Measurements from ENCODE around the gene FBXL7.

FBXL7 gene

GRCh38 chr5:15850939-15851341 is 351.0 kb downstream of the FBXL7 start:
- Histone ChIP-seq H3K4me3 (ENCODE audit: low read length) (no peak overlapping the region), H3K79me2 (ENCODE audit: low read length) (no peaks in the 10 kb centered on the region), H3K4me2 (ENCODE audit: low read length) (no peak overlapping the region), H3K27me3 (ENCODE audit: low read depth, low read length) (no peaks in the 10 kb centered on the region), H3K27ac (ENCODE audit: low read length) (no peak overlapping the region), H3K9me3 (ENCODE audit: insufficient read depth, low read length) (no peaks in the 10 kb centered on the region), H3K4me1 (ENCODE audit: low read length) (no peaks in the 10 kb centered on the region), H3K9ac (ENCODE audit: low read length) (no peak overlapping the region), H2AFZ (ENCODE audit: low read depth, low read length) (no peak overlapping the region), H4K20me1 (ENCODE audit: insufficient read depth, low read length) (no peaks in the 10 kb centered on the region), H3K36me3 (replicated peaks; ENCODE audit: low read depth, low read length) (no peaks in the 10 kb centered on the region)
- no peak for TF ChIP-seq EZH2phosphoT487 (IDR thresholded peaks at IDR 0.05; ENCODE audit: low read depth)
- no peak for TF ChIP-seq CTCF (IDR thresholded peaks at IDR 0.05; ENCODE audit: low read depth, low read length)

- no peak overlapping the region for H3K4me2 ChIP-seq (ENCODE audit: low read length)
- TF ChIP-seq CTCF (IDR thresholded peaks at IDR 0.05; ENCODE audit: low read depth, low read length) (no peak), EZH2phosphoT487 (IDR thresholded peaks at IDR 0.05; ENCODE audit: low read depth) (no peak)
These were observed 352.2 kb downstream of the FBXL7 start for GRCh38 chr5:15852217-15852616.

GRCh38 chr5:15852949-15853348 is 353.0 kb downstream of the FBXL7 start:
- Histone ChIP-seq H3K9ac (ENCODE audit: low read length) (no peak overlapping the region), H3K27me3 (ENCODE audit: low read depth, low read length) (no peaks in the 10 kb centered on the region), H3K79me2 (ENCODE audit: low read length) (no peaks in the 10 kb centered on the region), H3K4me3 (ENCODE audit: low read length) (no peak overlapping the region), H3K4me2 (ENCODE audit: low read length) (no peak overlapping the region), H3K27ac (ENCODE audit: low read length) (no peak overlapping the region), H2AFZ (ENCODE audit: low read depth, low read length) (no peak overlapping the region), H3K4me1 (ENCODE audit: low read length) (no peaks in the 10 kb centered on the region), H3K9me3 (ENCODE audit: insufficient read depth, low read length) (no peaks in the 10 kb centered on the region), H4K20me1 (ENCODE audit: insufficient read depth, low read length) (no peaks in the 10 kb centered on the region), H3K36me3 (replicated peaks; ENCODE audit: low read depth, low read length) (no peaks in the 10 kb centered on the region)
- no peak for TF ChIP-seq EZH2phosphoT487 (IDR thresholded peaks at IDR 0.05; ENCODE audit: low read depth)
- TF ChIP-seq CTCF (IDR thresholded peaks at IDR 0.05; ENCODE audit: low read depth, low read length) = no peak

More at GRCh38 chr5:15852217-15852616, 352.2 kb downstream of the FBXL7 start:
- no peaks in the 10 kb centered on the region for H3K4me1 ChIP-seq (ENCODE audit: low read length)
- no peaks in the 10 kb centered on the region for H3K9me3 ChIP-seq (ENCODE audit: insufficient read depth, low read length)
- H3K4me3 ChIP-seq (ENCODE audit: low read length) = no peak overlapping the region
- no peaks in the 10 kb centered on the region for H3K27me3 ChIP-seq (ENCODE audit: low read depth, low read length)
- no peaks in the 10 kb centered on the region for H3K79me2 ChIP-seq (ENCODE audit: low read length)
- no peaks in the 10 kb centered on the region for H4K20me1 ChIP-seq (ENCODE audit: insufficient read depth, low read length)
- H2AFZ ChIP-seq (ENCODE audit: low read depth, low read length) = no peak overlapping the region
- H3K9ac ChIP-seq (ENCODE audit: low read length) = no peak overlapping the region
- H3K27ac ChIP-seq (ENCODE audit: low read length) = no peak overlapping the region
- no peaks in the 10 kb centered on the region for H3K36me3 ChIP-seq (replicated peaks; ENCODE audit: low read depth, low read length)

GRCh38 chr5:15858326-15858725 is 358.3 kb downstream of the FBXL7 start:
- Histone ChIP-seq H3K36me3 (replicated peaks; ENCODE audit: low read depth, low read length) (no peaks in the 10 kb centered on the region), H3K27me3 (ENCODE audit: low read depth, low read length) (no peaks in the 10 kb centered on the region), H3K4me2 (ENCODE audit: low read length) (no peak overlapping the region), H3K9me3 (ENCODE audit: insufficient read depth, low read length) (no peaks in the 10 kb centered on the region), H3K4me1 (ENCODE audit: low read length) (no peaks in the 10 kb centered on the region), H3K4me3 (ENCODE audit: low read length) (no peak overlapping the region), H3K79me2 (ENCODE audit: low read length) (no peaks in the 10 kb centered on the region), H3K27ac (ENCODE audit: low read length) (no peak overlapping the region), H4K20me1 (ENCODE audit: insufficient read depth, low read length) (no peaks in the 10 kb centered on the region), H2AFZ (ENCODE audit: low read depth, low read length) (no peak overlapping the region), H3K9ac (ENCODE audit: low read length) (no peak overlapping the region)
- TF ChIP-seq EZH2phosphoT487 (IDR thresholded peaks at IDR 0.05; ENCODE audit: low read depth) (no peak), CTCF (IDR thresholded peaks at IDR 0.05; ENCODE audit: low read depth, low read length) (no peak)

Data from OCI-LY3 (cell line).